Fibroblast of the aortic adventitia (primary cell): ENCODE results near the gene IL17F. TPM values are rescaled to one million over a fixed set of nuclear protein-coding genes. Genes with fewer than 3 reads are reported as not detected.

Source experiments
- DNase-seq: peaks from one replicate; pipeline ENCODE4 v3.0.0-alpha.2; 2010; ENCODE audit warnings: low read depth
- H3K4me3 ChIP-seq: 2 replicates; pipeline ENCODE4 v1.5.1; 2011; ENCODE audit warnings: low read depth, mild to moderate bottlenecking, control low read depth, low read length, moderate library complexity
- CTCF ChIP-seq: IDR thresholded peaks from 2 replicates; pipeline ENCODE4 v1.5.1; 2011; ENCODE audit warnings: mild to moderate bottlenecking, low read length, control low read depth, inconsistent platforms; ENCODE audit not compliant: insufficient read depth
- total RNA-seq: library from RNA; depleted of rRNA; stranded (reverse); fragments of >200 nt; gene quantifications from 2 replicates; pipeline ENCODE4 v1.2.3, GENCODE V29; 2012; ENCODE audit warnings: low replicate concordance

IL17F gene
- total RNA-seq, 1 donor = not detected

DNA sequence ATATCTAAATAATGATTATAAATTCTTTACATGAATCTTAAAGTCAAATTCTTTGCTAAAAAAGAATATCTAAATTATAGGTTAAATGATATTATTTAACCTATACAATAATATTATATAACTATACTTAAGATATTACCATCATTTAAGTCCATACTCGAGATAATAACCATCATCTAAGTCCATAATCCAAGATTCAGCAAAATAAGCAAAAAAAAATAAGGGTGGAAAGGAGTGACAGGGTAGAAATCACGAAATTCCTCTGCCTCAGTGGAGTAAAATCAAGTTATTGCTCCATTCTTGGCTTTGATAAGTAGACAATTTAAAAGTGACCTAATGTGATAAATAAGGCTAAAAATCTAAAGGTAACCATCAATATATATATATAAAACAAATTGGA is 48.4 kb downstream of the IL17F start:
- no peak for TF ChIP-seq CTCF
- no peak overlapping the region for H3K4me3 ChIP-seq
- DNase-seq = no peak

DNA sequence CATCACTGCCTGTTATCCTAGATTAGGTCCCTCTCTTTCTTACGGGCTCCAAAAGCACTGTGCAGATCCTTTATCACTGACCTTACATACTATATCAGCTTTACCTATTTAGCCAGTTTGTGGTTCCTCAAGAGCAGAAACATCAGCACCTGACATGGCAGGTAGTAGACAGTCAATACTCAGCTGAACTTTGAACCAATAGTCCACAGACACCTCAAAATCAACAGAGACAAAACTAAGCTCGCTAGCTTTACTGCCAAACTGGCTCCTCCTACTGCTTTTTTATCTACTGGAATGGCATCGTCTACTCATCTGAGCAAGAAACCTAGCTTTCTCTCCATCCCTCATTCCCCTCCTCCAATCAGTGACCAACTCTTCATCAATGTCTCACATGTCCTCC is 52.5 kb downstream of the IL17F start:
- DNase-seq = no peak
- TF ChIP-seq CTCF = no peak

DNA sequence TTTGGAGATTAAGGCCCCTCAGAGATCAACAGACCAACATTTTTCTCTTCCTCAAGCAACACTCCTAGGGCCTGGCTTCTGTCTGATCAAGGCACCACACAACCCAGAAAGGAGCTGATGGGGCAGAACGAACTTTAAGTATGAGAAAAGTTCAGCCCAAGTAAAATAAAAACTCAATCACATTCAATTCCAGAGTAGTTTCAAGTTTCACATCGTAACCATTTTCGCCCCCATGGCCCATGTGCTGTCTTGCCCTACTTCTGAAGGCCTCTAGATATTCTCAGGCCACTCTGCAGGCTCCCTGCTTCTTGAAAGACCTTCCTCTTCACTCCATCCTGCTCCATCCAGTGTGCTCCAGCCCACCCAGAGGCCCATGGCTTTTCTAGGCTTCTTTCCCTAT is 53.9 kb downstream of the IL17F start:
- no peak overlapping the region for H3K4me3 ChIP-seq
- TF ChIP-seq CTCF = no peak
- DNase-seq = no peak

More for the DNA sequence above, 52.5 kb downstream of the IL17F start:
- no peak overlapping the region for H3K4me3 ChIP-seq

DNA sequence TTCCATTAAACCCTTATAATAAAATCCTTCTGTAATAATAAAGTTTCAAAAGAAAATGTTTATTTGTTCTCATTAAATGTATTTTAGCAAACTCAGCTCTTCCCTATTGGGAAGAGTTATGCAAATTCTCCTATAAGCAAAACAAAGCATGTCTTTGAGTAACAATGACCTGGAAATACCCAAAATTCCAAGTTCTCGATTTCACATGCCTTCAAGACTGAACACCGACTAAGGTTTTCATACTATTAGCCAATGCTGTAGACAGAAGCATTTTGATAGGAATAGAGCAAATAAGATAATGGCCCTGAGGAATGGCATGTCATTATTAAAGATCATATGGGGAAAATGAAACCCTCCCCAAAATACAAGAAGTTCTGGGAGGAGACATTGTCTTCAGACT is 54.3 kb downstream of the IL17F start:
- TF ChIP-seq CTCF = no peak
- no peak overlapping the region for H3K4me3 ChIP-seq
- DNase-seq = no peak

DNA sequence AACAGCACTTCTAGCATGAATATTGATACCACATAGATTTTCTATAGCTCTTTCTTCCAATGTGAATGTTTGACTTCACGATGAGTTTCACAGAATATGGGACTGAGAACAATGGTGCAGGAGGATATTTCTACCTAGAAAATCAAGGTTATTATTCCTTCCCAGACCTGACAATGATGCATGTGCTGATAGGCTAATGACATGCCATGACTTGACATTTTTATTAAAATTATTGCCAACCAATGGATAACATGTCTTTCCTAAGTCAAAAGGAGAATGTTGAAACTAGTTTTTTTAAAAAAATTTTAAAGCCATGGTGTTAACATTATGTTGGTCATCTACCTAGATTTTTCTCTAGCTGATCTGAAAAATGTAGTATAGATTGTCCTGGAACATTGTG is 57.2 kb downstream of the IL17F start:
- no peak for DNase-seq
- no peak overlapping the region for H3K4me3 ChIP-seq
- TF ChIP-seq CTCF = no peak

Other genes starting within 250 kb of the IL17F start
- gene PKHD1, start 156.9 kb downstream of the IL17F start, total RNA-seq = not detected in 2 replicates
- not detected in 2 replicates for gene IL17A, start 58.1 kb downstream of the IL17F start, total RNA-seq
- gene MCM3, start 40.2 kb upstream of the IL17F start, total RNA-seq = 35.8 and 85.7 TPM in 2 replicates
- gene PAQR8, start 117.7 kb upstream of the IL17F start, total RNA-seq = 3.5 and 8.6 TPM in 2 replicates
- 30.3 and 44.2 TPM in 2 replicates for gene EFHC1, start 175.8 kb upstream of the IL17F start, total RNA-seq